Stimulated activated naive CD8-positive, alpha-beta T cell treated with anti-CD3 and anti-CD28 coated beads, Interleukin-15, amount 100 ng/mL, for 72 hours (primary cell): ENCODE measurements around the gene EVA1B.
A peak's percentile ranks its signal among the peaks of the same experiment; 100 is the strongest.

ENCODE experiments used
- ATAC-seq: fragments of 150-1000 bp; cut with Tn5 transposase; 2 replicates; pipeline ENCODE4 v1.10.0; 2021; ENCODE audit warnings: mild to moderate bottlenecking, moderate library complexity
- DNase-seq, 2 donors: peaks; one replicate each; pipeline ENCODE4 v3.0.0; 2021 to 2022
- H3K27ac Mint-ChIP-seq, 2 donors: one replicate each; pipeline ENCODE4 v1.8.0; 2022; ENCODE audit warnings: mild to moderate bottlenecking in 2 of 2, mixed read lengths in 2 of 2, moderate library complexity in 2 of 2
- H3K27me3 Mint-ChIP-seq: one replicate; pipeline ENCODE4 v1.8.0; 2022; ENCODE audit warnings: mixed read lengths
- H3K4me1 Mint-ChIP-seq: one replicate; pipeline ENCODE4 v1.8.0; 2022; ENCODE audit warnings: mild to moderate bottlenecking, mixed read lengths
- H3K4me3 Mint-ChIP-seq, 2 donors: one replicate each; pipeline ENCODE4 v1.8.0; 2022; ENCODE audit warnings: mild to moderate bottlenecking in 2 of 2, mixed read lengths in 2 of 2, moderate library complexity in 1 of 2
- H3K9me3 Mint-ChIP-seq, 2 donors: one replicate each; pipeline ENCODE4 v1.8.0; 2022; ENCODE audit warnings: mixed read lengths in 2 of 2

Gene EVA1B

GRCh38 chr1:36306902-36307456 is 16.5 kb downstream of the EVA1B start:
- Mint-ChIP-seq H3K4me1 (peaks cover 56% of the 10 kb centered on the region), H3K27ac (peak overlapping the region; percentile 83 to 95), H3K9me3 (no peaks in the 10 kb centered on the region), H3K27me3 (no peaks in the 10 kb centered on the region), H3K4me3 (peak overlapping the region; percentile 96 to 99)
- peak; percentile 97 for ATAC-seq
- DNase-seq: peak; percentile 92

DNA sequence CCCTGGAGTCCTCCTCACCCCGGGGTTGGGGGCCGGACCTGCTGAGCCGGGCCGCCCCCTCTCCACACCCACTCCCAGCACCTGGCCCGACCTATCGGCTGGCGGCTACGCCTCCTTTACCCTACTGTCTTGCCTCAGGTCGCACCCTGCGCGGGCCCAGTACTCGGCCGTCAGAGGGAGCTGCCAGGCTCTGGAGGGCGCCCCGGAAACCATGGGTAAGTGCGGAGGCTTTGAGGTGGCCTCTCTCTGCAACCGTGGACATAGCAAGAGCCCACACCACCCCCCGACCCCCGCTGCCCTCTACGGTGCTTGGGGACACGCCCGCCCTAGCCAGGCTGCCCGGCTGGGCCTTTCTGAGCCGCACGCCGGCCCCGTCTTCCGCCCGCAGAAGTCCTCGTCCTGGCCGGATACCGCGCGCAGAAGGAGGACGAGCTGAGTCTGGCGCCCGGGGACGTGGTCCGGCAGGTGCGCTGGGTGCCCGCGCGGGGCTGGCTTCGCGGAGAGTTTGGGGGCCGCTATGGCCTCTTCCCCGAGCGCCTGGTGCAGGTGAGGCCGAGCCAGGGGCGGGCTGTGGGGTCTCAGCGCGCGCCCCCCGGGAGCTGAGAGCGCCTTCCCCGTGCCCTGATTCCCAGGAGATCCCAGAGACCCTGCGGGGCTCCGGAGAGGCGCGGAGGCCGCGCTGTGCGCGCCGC is 17.1 kb downstream of the EVA1B start, which contains the start of gene SH3D21:
SH3D21 (plus strand) TSS at position 159 of the 692 bp plus-strand sequence; CDS start at position 212, 53 bp downstream.
- peak; percentile 65 for ATAC-seq
- peak; percentile 57 to 61 for DNase-seq
- Mint-ChIP-seq H3K4me3 (peak within 1 kb of the TSS; percentile 96 to 99), H3K9me3 (no peaks in the 10 kb centered on the region), H3K27me3 (no peaks in the 10 kb centered on the region), H3K4me1 (peaks cover 56% of the 10 kb centered on the region), H3K27ac (peak within 1 kb of the TSS; percentile 83 to 95)

DNA sequence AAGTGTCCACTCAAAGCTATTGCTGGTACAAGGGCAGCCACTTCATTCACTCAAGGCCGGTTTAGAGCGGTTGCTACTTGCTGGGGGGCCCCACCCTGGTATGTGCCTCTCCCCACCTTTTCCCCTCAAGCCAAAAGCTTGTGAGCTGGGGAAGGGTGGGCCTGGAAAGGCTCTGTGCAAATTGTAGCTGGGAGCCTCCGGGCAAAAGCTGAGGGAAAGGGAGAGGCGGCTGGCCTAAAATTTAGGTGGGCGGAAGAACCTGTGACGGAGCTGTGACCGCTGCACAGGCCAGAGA is 17.6 kb downstream of the EVA1B start:
- H3K9me3 Mint-ChIP-seq: no peaks in the 10 kb centered on the region
- H3K4me3 Mint-ChIP-seq: peak overlapping the region; percentile 96 to 99
- ATAC-seq: no peak
- peaks cover 56% of the 10 kb centered on the region for H3K4me1 Mint-ChIP-seq
- no peaks in the 10 kb centered on the region for H3K27me3 Mint-ChIP-seq
- peak in 1 of 2 donors; percentile 9 for DNase-seq
- peak overlapping the region; percentile 13 to 89 for H3K27ac Mint-ChIP-seq

DNA sequence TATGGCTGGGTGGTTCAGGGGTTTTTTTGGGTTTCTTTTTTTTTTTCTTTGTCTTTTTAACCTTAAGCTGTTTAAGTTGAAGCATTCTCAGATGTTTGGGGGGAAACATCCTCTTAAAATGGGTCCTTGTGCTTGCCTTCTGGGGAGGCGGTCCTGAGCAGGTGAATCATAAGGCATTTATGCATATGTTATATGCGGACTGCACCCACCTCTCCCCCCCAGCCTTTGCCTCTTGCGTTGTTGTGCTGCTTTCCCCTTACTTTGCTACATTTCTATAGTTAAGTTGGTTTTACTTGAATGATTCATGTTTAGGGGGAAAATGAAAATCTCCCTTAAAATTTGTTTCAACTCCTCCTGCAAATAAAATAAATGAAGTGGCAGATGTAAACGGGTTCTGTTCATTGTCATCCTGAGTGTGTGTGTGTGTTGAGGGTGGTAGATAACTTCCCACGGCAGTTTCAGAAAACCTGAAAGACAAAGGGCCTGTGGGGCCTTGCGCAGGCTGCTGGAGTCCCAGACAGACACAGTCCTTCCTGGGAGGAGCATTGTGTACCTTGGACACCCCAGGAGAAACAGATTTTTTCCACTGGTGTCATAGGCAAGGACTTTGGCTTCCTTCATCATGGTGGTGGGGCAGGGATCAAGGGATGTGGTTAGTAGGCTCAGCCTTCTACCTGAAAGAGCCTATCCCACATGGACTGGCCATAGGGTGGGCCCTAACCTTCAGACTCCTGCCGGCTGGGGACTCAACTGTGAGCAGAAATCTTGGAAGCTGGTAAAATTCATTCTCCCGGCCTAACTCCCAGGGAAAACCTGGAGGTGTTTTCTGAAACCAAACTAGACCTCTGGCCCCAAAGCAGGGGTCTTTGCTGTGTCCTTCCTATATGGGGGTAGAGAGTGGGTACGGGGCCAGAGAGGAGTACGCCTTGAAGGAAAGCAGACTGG is 18.2 kb downstream of the EVA1B start:
- peak overlapping the region; percentile 56 to 99 for H3K4me3 Mint-ChIP-seq
- ATAC-seq (peak; percentile 26), DNase-seq (peak in 1 of 2 donors; percentile 45)
- H3K27me3 Mint-ChIP-seq: no peaks in the 10 kb centered on the region
- H3K27ac Mint-ChIP-seq: peak overlapping the region; percentile 13 to 89
- H3K9me3 Mint-ChIP-seq: no peaks in the 10 kb centered on the region
- H3K4me1 Mint-ChIP-seq: peaks cover 62% of the 10 kb centered on the region

GRCh38 chr1:36304521-36304920 is 18.9 kb downstream of the EVA1B start:
- Mint-ChIP-seq H3K4me3 (no peak overlapping the region), H3K27ac (peak overlapping the region in 1 of 2 donors; percentile 70), H3K9me3 (no peaks in the 10 kb centered on the region), H3K27me3 (no peaks in the 10 kb centered on the region), H3K4me1 (peaks cover 70% of the 10 kb centered on the region)
- no peak for DNase-seq
- ATAC-seq: no peak

- ATAC-seq (no peak), DNase-seq (no peak)
- Mint-ChIP-seq H3K27ac (peak overlapping the region in 1 of 2 donors; percentile 90), H3K4me3 (no peak overlapping the region), H3K27me3 (no peaks in the 10 kb centered on the region), H3K4me1 (peaks cover 77% of the 10 kb centered on the region), H3K9me3 (no peaks in the 10 kb centered on the region)
Measured at GRCh38 chr1:36303650-36304360, 19.6 kb downstream of the EVA1B start.

- H3K4me3 Mint-ChIP-seq: no peak overlapping the region
- H3K9me3 Mint-ChIP-seq: no peaks in the 10 kb centered on the region
- peaks cover 77% of the 10 kb centered on the region for H3K4me1 Mint-ChIP-seq
- ATAC-seq: no peak
- H3K27ac Mint-ChIP-seq: no peak overlapping the region
- H3K27me3 Mint-ChIP-seq: no peaks in the 10 kb centered on the region
- no peak for DNase-seq
Measured at GRCh38 chr1:36303244-36303643, 20.2 kb downstream of the EVA1B start.

- ATAC-seq (no peak), DNase-seq (no peak)
- H3K4me3 Mint-ChIP-seq: no peak overlapping the region
- H3K4me1 Mint-ChIP-seq: peaks cover 59% of the 10 kb centered on the region
- no peaks in the 10 kb centered on the region for H3K27me3 Mint-ChIP-seq
- H3K9me3 Mint-ChIP-seq: no peaks in the 10 kb centered on the region
- H3K27ac Mint-ChIP-seq: peak overlapping the region in 1 of 2 donors; percentile 88
Measured at GRCh38 chr1:36301220-36301619, 22.2 kb downstream of the EVA1B start.

DNA sequence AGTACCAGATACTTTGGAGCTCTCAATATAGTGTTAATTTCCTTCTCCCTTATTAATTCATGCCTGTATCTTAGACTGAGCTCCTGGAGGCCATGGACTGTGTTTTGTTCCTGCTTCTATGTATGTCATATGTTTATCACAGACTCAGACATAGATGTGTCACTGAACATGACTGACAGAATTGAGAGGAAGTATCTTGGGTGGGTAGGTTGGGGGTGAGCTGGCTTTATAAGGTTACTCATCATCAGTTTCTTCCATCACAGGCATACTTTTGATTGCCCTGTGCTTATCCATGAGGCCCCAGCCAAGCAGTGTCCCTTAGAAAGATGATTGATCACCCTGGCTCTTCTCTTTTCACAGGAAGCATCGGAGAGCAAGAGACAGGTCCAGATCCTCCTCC is 22.9 kb downstream of the EVA1B start:
- H3K27me3 Mint-ChIP-seq: no peaks in the 10 kb centered on the region
- DNase-seq (no peak), ATAC-seq (peak; percentile 53)
- peaks cover 52% of the 10 kb centered on the region for H3K4me1 Mint-ChIP-seq
- no peaks in the 10 kb centered on the region for H3K9me3 Mint-ChIP-seq
- H3K4me3 Mint-ChIP-seq: no peak overlapping the region
- H3K27ac Mint-ChIP-seq: peak overlapping the region in 1 of 2 donors; percentile 78

DNA sequence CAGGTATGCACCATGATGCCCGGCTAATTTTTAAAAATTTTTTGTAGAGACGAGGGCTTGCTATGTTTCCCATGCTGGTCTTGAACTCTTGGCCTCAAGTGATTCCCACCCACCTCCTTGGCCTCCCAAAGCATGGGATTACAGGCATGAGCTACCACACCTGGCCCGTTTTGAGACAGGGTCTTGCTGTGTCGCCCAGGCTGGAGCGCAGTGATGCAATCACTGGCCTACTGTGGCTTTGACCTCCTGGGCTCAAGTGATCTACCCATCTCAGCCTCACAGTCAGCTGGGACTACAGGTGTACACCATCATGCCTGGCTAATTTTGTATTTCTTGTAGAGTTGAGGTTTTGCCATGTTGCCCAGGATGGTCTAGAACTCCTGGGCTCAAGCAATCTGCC is 24.8 kb downstream of the EVA1B start:
- Mint-ChIP-seq H3K27ac (peak overlapping the region in 1 of 2 donors; percentile 63), H3K9me3 (no peaks in the 10 kb centered on the region), H3K4me1 (peaks cover 36% of the 10 kb centered on the region), H3K4me3 (no peak overlapping the region), H3K27me3 (no peaks in the 10 kb centered on the region)
- no peak for DNase-seq
- no peak for ATAC-seq

GRCh38 chr1:36297062-36297461 is 26.4 kb downstream of the EVA1B start:
- H3K4me3 Mint-ChIP-seq: no peak overlapping the region
- DNase-seq: no peak
- H3K4me1 Mint-ChIP-seq: peaks cover 24% of the 10 kb centered on the region
- H3K27ac Mint-ChIP-seq: no peak overlapping the region
- no peak for ATAC-seq
- no peaks in the 10 kb centered on the region for H3K27me3 Mint-ChIP-seq
- no peaks in the 10 kb centered on the region for H3K9me3 Mint-ChIP-seq

- Mint-ChIP-seq H3K9me3 (no peaks in the 10 kb centered on the region), H3K27me3 (no peaks in the 10 kb centered on the region), H3K4me1 (peaks cover 19% of the 10 kb centered on the region), H3K27ac (no peak overlapping the region), H3K4me3 (no peak overlapping the region)
- no peak for ATAC-seq
- DNase-seq: no peak
Measured at GRCh38 chr1:36295390-36295789, 28.1 kb downstream of the EVA1B start.

- Mint-ChIP-seq H3K4me1 (peaks cover 24% of the 10 kb centered on the region), H3K4me3 (no peak overlapping the region), H3K9me3 (no peaks in the 10 kb centered on the region), H3K27ac (peak overlapping the region in 1 of 2 donors; percentile 40), H3K27me3 (no peaks in the 10 kb centered on the region)
- DNase-seq: no peak
- ATAC-seq: no peak
Measured at GRCh38 chr1:36287595-36287994, 35.9 kb downstream of the EVA1B start.

DNA sequence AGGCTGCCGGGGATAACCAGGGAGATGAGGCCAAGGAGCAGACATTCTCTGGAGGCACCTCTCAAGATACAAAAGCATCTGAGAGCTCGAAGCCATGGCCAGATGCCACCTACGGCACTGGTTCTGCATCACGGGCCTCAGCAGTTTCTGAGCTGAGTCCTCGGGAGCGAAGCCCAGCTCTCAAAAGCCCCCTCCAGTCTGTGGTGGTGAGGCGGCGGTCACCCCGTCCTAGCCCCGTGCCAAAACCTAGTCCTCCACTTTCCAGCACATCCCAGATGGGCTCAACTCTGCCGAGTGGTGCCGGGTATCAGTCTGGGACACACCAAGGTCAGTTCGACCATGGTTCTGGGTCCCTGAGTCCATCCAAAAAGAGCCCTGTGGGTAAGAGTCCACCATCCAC is 36.6 kb downstream of the EVA1B start:
- peaks cover 27% of the 10 kb centered on the region for H3K4me1 Mint-ChIP-seq
- no peaks in the 10 kb centered on the region for H3K9me3 Mint-ChIP-seq
- no peak overlapping the region for H3K4me3 Mint-ChIP-seq
- no peak for DNase-seq
- no peaks in the 10 kb centered on the region for H3K27me3 Mint-ChIP-seq
- no peak for ATAC-seq
- no peak overlapping the region for H3K27ac Mint-ChIP-seq

GRCh38 chr1:36285443-36286101 is 37.9 kb downstream of the EVA1B start:
- DNase-seq (peak; percentile 55 to 60), ATAC-seq (peak; percentile 85)
- H3K27me3 Mint-ChIP-seq: no peaks in the 10 kb centered on the region
- no peak overlapping the region for H3K27ac Mint-ChIP-seq
- peaks cover 36% of the 10 kb centered on the region for H3K4me1 Mint-ChIP-seq
- H3K9me3 Mint-ChIP-seq: no peaks in the 10 kb centered on the region
- peak overlapping the region in 1 of 2 donors; percentile 6 for H3K4me3 Mint-ChIP-seq
